Measurements from ENCODE around the gene THAP3. TPM values are rescaled to one million over a fixed set of nuclear protein-coding genes. Genes with fewer than 3 reads are reported as not detected.

Gene THAP3
- total and polyA plus RNA-seq, 2 of the 8 experiments (the other 6 are each of a cell fraction or from before 2014, with no cell fraction given): 8.2 to 15.3 TPM

- no peak overlapping the region for H3K18ac ChIP-seq (ENCODE audit: extremely low read depth, low read length)
- H3K23ac ChIP-seq (ENCODE audit: insufficient read length): no peak overlapping the region
- no peak overlapping the region for H3K9ac ChIP-seq (replicated peaks in 1 of 4; ENCODE audit: extremely low read depth in 1 of 4, low read depth in 3 of 4, low read length in 3 of 4)
- H3K27ac ChIP-seq (ENCODE audit: low read depth, low read length): no peak overlapping the region
- no peaks in the 10 kb centered on the region for H3K27me3 ChIP-seq (replicated peaks in 1 of 4; ENCODE audit: control insufficient read depth in 3 of 4, extremely low read depth in 1 of 4, insufficient read depth in 3 of 4, low read length in 3 of 4)
- H2BK15ac ChIP-seq (ENCODE audit: low read length): no peak overlapping the region
- no peak overlapping the region for H2AFZ ChIP-seq (ENCODE audit: low read length)
- H3K36me3 ChIP-seq (ENCODE audit: control insufficient read depth in 2 of 4, insufficient read depth in 4 of 4, low read length in 3 of 4): peaks cover 5 to 29% (median 14%) of the 10 kb centered on the region in 4 experiments
- CTCF ChIA-PET (ENCODE audit: partially characterized antibody): interaction anchor here (3.0 kb wide), 1 partner anchor 29 kb away, joined by 5 read pairs; the partner anchor contains the start of gene KLHL21
- no peak overlapping the region for H3K14ac ChIP-seq (ENCODE audit: insufficient read length)
- no peak overlapping the region for H3K4ac ChIP-seq (replicated peaks; ENCODE audit: insufficient read length, low read depth, low read length)
- no peak overlapping the region for H4K91ac ChIP-seq (replicated peaks; ENCODE audit: insufficient read length, low read length)
- no peak overlapping the region for H3K56ac ChIP-seq (replicated peaks; ENCODE audit: insufficient read length, low read depth, low read length)
- H3K4me3 ChIP-seq (ENCODE audit: extremely low read depth in 1 of 4, insufficient read depth in 2 of 4, low read depth in 3 of 4, low read length in 4 of 4): no peak overlapping the region
- H2BK120ac ChIP-seq (replicated peaks; ENCODE audit: low read depth, low read length): no peak overlapping the region
- H3K4me2 ChIP-seq (ENCODE audit: insufficient read depth in 1 of 2, low read depth in 2 of 2, low read length in 2 of 2): no peak overlapping the region
- TF ChIP-seq, protein P1, sequence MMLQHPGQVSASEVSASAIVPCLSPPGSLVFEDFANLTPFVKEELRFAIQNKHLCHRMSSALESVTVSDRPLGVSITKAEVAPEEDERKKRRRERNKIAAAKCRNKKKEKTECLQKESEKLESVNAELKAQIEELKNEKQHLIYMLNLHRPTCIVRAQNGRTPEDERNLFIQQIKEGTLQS (IDR thresholded peaks at IDR 0.05; ENCODE audit: insufficient read depth, low read depth, low read length): no peak
- no peak for TF ChIP-seq ZNF274 (IDR thresholded peaks at IDR 0.05; ENCODE audit: borderline replicate concordance, extremely low read depth, low read length)
- no peak for TF ChIP-seq CHD2 (IDR thresholded peaks at IDR 0.05; ENCODE audit: low read length)
- TF ChIP-seq, protein P2, sequence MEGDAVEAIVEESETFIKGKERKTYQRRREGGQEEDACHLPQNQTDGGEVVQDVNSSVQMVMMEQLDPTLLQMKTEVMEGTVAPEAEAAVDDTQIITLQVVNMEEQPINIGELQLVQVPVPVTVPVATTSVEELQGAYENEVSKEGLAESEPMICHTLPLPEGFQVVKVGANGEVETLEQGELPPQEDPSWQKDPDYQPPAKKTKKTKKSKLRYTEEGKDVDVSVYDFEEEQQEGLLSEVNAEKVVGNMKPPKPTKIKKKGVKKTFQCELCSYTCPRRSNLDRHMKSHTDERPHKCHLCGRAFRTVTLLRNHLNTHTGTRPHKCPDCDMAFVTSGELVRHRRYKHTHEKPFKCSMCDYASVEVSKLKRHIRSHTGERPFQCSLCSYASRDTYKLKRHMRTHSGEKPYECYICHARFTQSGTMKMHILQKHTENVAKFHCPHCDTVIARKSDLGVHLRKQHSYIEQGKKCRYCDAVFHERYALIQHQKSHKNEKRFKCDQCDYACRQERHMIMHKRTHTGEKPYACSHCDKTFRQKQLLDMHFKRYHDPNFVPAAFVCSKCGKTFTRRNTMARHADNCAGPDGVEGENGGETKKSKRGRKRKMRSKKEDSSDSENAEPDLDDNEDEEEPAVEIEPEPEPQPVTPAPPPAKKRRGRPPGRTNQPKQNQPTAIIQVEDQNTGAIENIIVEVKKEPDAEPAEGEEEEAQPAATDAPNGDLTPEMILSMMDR (IDR thresholded peaks at IDR 0.05; ENCODE audit: control extremely low read depth in 1 of 3, insufficient read depth in 1 of 3, low read depth in 1 of 3, low read length in 3 of 3): no peak
- no peak for TF ChIP-seq RBBP5 (IDR thresholded peaks at IDR 0.05; ENCODE audit: borderline replicate concordance, low read depth, low read length)
- TF ChIP-seq TAF7 (optimal IDR thresholded peaks at IDR 0.05; ENCODE audit: borderline replicate concordance, low read depth, low read length): no peak
- no peak for TF ChIP-seq JUN (IDR thresholded peaks at IDR 0.05; ENCODE audit: low read depth, low read length)
- TF ChIP-seq JUND (IDR thresholded peaks at IDR 0.05; ENCODE audit: low read length): no peak
- TF ChIP-seq KDM1A (IDR thresholded peaks at IDR 0.05; ENCODE audit: borderline replicate concordance, low read length): no peak
- TF ChIP-seq, protein P3, sequence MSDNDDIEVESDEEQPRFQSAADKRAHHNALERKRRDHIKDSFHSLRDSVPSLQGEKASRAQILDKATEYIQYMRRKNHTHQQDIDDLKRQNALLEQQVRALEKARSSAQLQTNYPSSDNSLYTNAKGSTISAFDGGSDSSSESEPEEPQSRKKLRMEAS (IDR thresholded peaks at IDR 0.05): no peak
- TF ChIP-seq TCF12 (IDR thresholded peaks at IDR 0.05; ENCODE audit: low read depth, low read length): no peak
- no peak overlapping the region for H4K8ac ChIP-seq (ENCODE audit: extremely low read depth, insufficient read depth, low read length)
- peaks cover 5 to 11% of the 10 kb centered on the region in 2 experiments for H4K20me1 ChIP-seq (replicated peaks in 1 of 2; ENCODE audit: control insufficient read depth in 1 of 2, insufficient read depth in 2 of 2, low read length in 2 of 2)
- H2BK5ac ChIP-seq (ENCODE audit: low read depth, low read length): no peak overlapping the region
- no peaks in the 10 kb centered on the region for H3K9me3 ChIP-seq (ENCODE audit: insufficient read depth in 2 of 2, low read depth in 1 of 2, low read length in 1 of 2)
- H3K4me1 ChIP-seq (replicated peaks in 1 of 4; ENCODE audit: control insufficient read depth in 3 of 4, insufficient read depth in 4 of 4, low read length in 3 of 4): no peaks in the 10 kb centered on the region
- H3K79me1 ChIP-seq (ENCODE audit: low read depth, low read length): peaks cover 2% of the 10 kb centered on the region; the same call in 1 of the 2 replicates
- no peak overlapping the region for H4K5ac ChIP-seq (ENCODE audit: insufficient read length, low read depth, low read length)
- no peak overlapping the region for H2BK20ac ChIP-seq (ENCODE audit: low read length)
- H2AK5ac ChIP-seq (ENCODE audit: low read depth, low read length): no peak overlapping the region
- no peaks in the 10 kb centered on the region for H3K23me2 ChIP-seq (ENCODE audit: low read depth, low read length)
- POLR2A ChIA-PET (ENCODE audit: partially characterized antibody): no interaction called here
- H3K79me2 ChIP-seq (ENCODE audit: control insufficient read depth in 1 of 2, insufficient read depth in 2 of 2, low read length in 2 of 2): peaks cover 0 to 6% of the 10 kb centered on the region in 2 experiments; a peak in 2 of 4 replicates
- FAIRE-seq: no peak
- DNase-seq (ENCODE audit: low read depth in 1 of 2, low spot score in 2 of 2): no peak
- H2BK12ac ChIP-seq (ENCODE audit: low read depth, low read length): no peak overlapping the region
- WGBS, 2 experiments (ENCODE audit: extremely low coverage in 1 of 2, insufficient coverage in 1 of 2, insufficient read length in 1 of 2, insufficient replicate concordance in 2 of 2, low coverage in 1 of 2, low lambda C conversion rate in 2 of 2, missing lambda C conversion rate in 1 of 2): 98% methylated on average over 8 of the region's 8 CpGs; no CpG with 5 or more reads in 1 of the 2 experiments
Measured at GRCh38 chr1:6631058-6631457, 6.4 kb downstream of the THAP3 start.

Measured in H1 (cell line).